Endothelial cell of umbilical vein (primary cell): ENCODE measurements around the gene SSBP3. TPM values are rescaled to one million over a fixed set of nuclear protein-coding genes. Genes with fewer than 3 reads are reported as not detected.

Experiments
- BruUV-seq: library from RNA; stranded (reverse); fragments of 400-500 nt; replicated peaks from 2 replicates; lab custom pipeline; 2021; lab: Mats Ljungman, UMichigan
- CTCF ChIA-PET: fragments of 300-600, 350-600 bp; sonication (Branson Sonifier 250); formaldehyde crosslinking; loops from one replicate; lab custom pipeline; 2021; ENCODE audit warnings: antibody characterized with exemption, inconsistent platforms; lab: Charles Lee
- POLR2A ChIA-PET: fragments of 300-600, 350-600 bp; sonication (Branson Sonifier 250); formaldehyde crosslinking; loops from one replicate; lab custom pipeline; 2021; ENCODE audit warnings: antibody characterized with exemption, inconsistent platforms; lab: Charles Lee
- DNase-seq: peaks from one replicate; pipeline ENCODE4 v3.0.0-alpha.2; 2011; ENCODE audit warnings: low read depth, low spot score
- FAIRE-seq: peaks from 2 replicates; lab custom pipeline; 2011; peaks lifted over from hg19 to GRCh38; lab: Jason Lieb, UNC
- H2AFZ ChIP-seq: 2 replicates; pipeline ENCODE4 v1.6.0; 2012; ENCODE audit warnings: low read depth, low read length, control low read depth, inconsistent platforms
- H3K27ac ChIP-seq: 2 replicates; pipeline ENCODE4 v1.5.1; 2011; ENCODE audit warnings: low read depth, mild to moderate bottlenecking, control low read depth, low read length, moderate library complexity; ENCODE audit not compliant: insufficient read depth
- H3K27me3 ChIP-seq, 2 experiments: 2 replicates each; pipeline versions ENCODE4 v1.6.0 to v1.6.1; 2011; ENCODE audit warnings: low read length in 2 of 2, mixed read lengths in 1 of 2; ENCODE audit not compliant: control insufficient read depth in 2 of 2, insufficient read depth in 2 of 2
- H3K36me3 ChIP-seq, 2 experiments: 2 replicates in 1 of 2; 3 replicates in 1 of 2; pipeline ENCODE4 v1.5.1; 2011; ENCODE audit warnings: low read length in 2 of 2, mild to moderate bottlenecking in 1 of 2, moderate library complexity in 1 of 2; ENCODE audit not compliant: control insufficient read depth in 2 of 2, insufficient read depth in 2 of 2; ENCODE audit errors: extremely low read depth in 1 of 2
- H3K4me1 ChIP-seq: 3 replicates; pipeline ENCODE4 v1.5.1; 2011; ENCODE audit warnings: mild to moderate bottlenecking, low read length; ENCODE audit not compliant: control insufficient read depth, insufficient read depth; ENCODE audit errors: extremely low read depth
- H3K4me2 ChIP-seq: 2 replicates; pipeline ENCODE4 v1.6.1; 2011; ENCODE audit warnings: low read length, control low read depth, mixed read lengths; ENCODE audit not compliant: insufficient read depth
- H3K4me3 ChIP-seq, 3 experiments: fragments of 200-600 bp in 1 of 3; sonication (generic), shearing (Covaris generic) in 1 of 3; replicated peaks in 1 of 3; 2 replicates each; pipeline ENCODE4 v1.5.1; 2011 to 2016; ENCODE audit warnings: control low read depth in 3 of 3, low read length in 3 of 3, mild to moderate bottlenecking in 2 of 3, inconsistent platforms in 1 of 3, low read depth in 1 of 3, moderate library complexity in 1 of 3; ENCODE audit not compliant: insufficient read depth in 1 of 3
- H3K79me2 ChIP-seq: 2 replicates; pipeline ENCODE4 v1.6.0; 2012; ENCODE audit warnings: low read length, inconsistent platforms; ENCODE audit not compliant: control insufficient read depth, insufficient read depth
- H3K9ac ChIP-seq: replicated peaks from 2 replicates; pipeline ENCODE3; 2011; ENCODE audit warnings: low read length, control low read depth; ENCODE audit not compliant: insufficient read depth; ENCODE audit errors: extremely low read depth
- H3K9me1 ChIP-seq: replicated peaks from 3 replicates; pipeline ENCODE4 v1.6.0; 2011; ENCODE audit warnings: mild to moderate bottlenecking, low read length; ENCODE audit not compliant: control insufficient read depth, insufficient read depth; ENCODE audit errors: extremely low read depth
- H3K9me3 ChIP-seq: replicated peaks from 2 replicates; pipeline ENCODE4 v1.5.1; 2012; ENCODE audit warnings: low read length, inconsistent platforms; ENCODE audit not compliant: control insufficient read depth, insufficient read depth
- H4K20me1 ChIP-seq: replicated peaks from 2 replicates; pipeline ENCODE3; 2011; ENCODE audit warnings: mild to moderate bottlenecking, low read length; ENCODE audit not compliant: control insufficient read depth, insufficient read depth; ENCODE audit errors: extremely low read depth
- EZH2 ChIP-seq: IDR thresholded peaks from 2 replicates; pipeline ENCODE4 v1.6.1; 2012; ENCODE audit warnings: borderline replicate concordance, low read depth, mild to moderate bottlenecking, moderate library complexity, low read length, inconsistent platforms; ENCODE audit not compliant: severe bottlenecking
- FOS ChIP-seq: IDR thresholded peaks from 2 replicates; pipeline ENCODE4 v1.6.1; 2011; ENCODE audit warnings: mild to moderate bottlenecking, low read length, moderate library complexity, borderline replicate concordance; ENCODE audit not compliant: insufficient read depth
- GATA2 ChIP-seq: IDR thresholded peaks from 2 replicates; pipeline ENCODE4 v1.7.0; 2011; ENCODE audit warnings: low read depth, mild to moderate bottlenecking, moderate library complexity, mixed read lengths, low read length; ENCODE audit not compliant: insufficient read length, insufficient read depth
- JUN ChIP-seq: IDR thresholded peaks from 2 replicates; pipeline ENCODE4 v1.6.1; 2011; ENCODE audit warnings: borderline replicate concordance, low read depth; ENCODE audit not compliant: insufficient read length, insufficient read depth
- MAX ChIP-seq: IDR thresholded peaks from 2 replicates; pipeline ENCODE4 v1.6.1; 2011; ENCODE audit not compliant: insufficient read depth, insufficient read length
- MYC ChIP-seq: IDR thresholded peaks from one replicate; pipeline ENCODE4 v1.6.1; 2011; ENCODE audit warnings: mild to moderate bottlenecking, low read depth, low read length
- POLR2A ChIP-seq: IDR thresholded peaks from 2 replicates; pipeline ENCODE4 v1.6.1; 2012; ENCODE audit warnings: low read depth, mild to moderate bottlenecking, control low read depth, low read length
- POLR2AphosphoS5 ChIP-seq: IDR thresholded peaks from 2 replicates; pipeline ENCODE4 v1.6.1; 2012; ENCODE audit warnings: low read depth, mild to moderate bottlenecking, control low read depth, low read length, moderate library complexity; ENCODE audit not compliant: insufficient read depth
- dilution Hi-C: fragments of 300-500 bp; cut with MboI; formaldehyde crosslinking; loops from one replicate; pipeline ENCODE4 v1.15.0; 2019; ENCODE audit warnings: low sequenced_read_pairs; ENCODE audit not compliant: extremely low pct_ligation_motif_present
- intact Hi-C: fragments of 100-400 bp; cut with micrococcal nuclease; formaldehyde crosslinking; loops from one replicate; pipeline ENCODE4 v1.10.0; 2022
- polyA plus RNA-seq, 4 experiments: library from polyadenylated mRNA; depleted of rRNA in 3 of 4; stranded (reverse) in 3 of 4; unstranded in 1 of 4; fragments of >200 nt; gene quantifications; 2 replicates each; pipeline versions ENCODE4 v1.2.1 to v1.2.3, GENCODE V29; 2011 to 2012; ENCODE audit warnings: missing spikeins in 1 of 4
- total RNA-seq: library from RNA; stranded (reverse); gene quantifications from 2 replicates; pipeline ENCODE4 v1.2.3, GENCODE V29; 2021
- TF ChIP-seq, protein P1 (sequence below), 2 donors: IDR thresholded peaks; 1 replicate in 1 of 2; 2 replicates in 1 of 2; pipeline ENCODE4 v1.5.1; 2011; ENCODE audit warnings: low read length in 2 of 2, mild to moderate bottlenecking in 2 of 2, moderate library complexity in 2 of 2, control low read depth in 1 of 2, inconsistent platforms in 1 of 2, low read depth in 1 of 2; ENCODE audit not compliant: insufficient read depth in 1 of 2; ENCODE audit errors: extremely low read depth in 1 of 2

SSBP3 gene
- total and polyA plus RNA-seq, 2 donors (not counting 3 experiments of a cell fraction or from before 2014, with no cell fraction given), result 44.9 to 59.4 TPM

DNA sequence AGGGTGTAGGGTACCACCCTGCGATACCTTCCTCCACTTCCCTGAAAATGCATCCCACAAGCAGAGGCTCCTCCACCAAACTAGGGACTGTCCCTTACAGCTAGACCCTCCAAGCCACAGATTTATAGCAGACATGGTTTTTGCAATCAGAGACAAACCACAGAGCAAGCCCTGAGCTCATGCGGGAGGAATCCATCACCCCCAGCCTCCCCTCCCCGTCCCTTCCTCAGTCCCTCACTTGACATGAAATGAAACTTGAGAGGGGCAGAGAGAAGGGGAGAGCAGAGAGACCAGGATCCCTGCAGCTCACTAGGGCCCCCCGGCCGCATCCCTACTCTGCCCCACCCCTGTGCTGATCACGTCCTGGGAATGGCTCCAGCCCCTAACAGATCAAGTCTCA is 111.3 kb downstream of the SSBP3 start:
- Histone ChIP-seq H3K27me3 (no peaks in the 10 kb centered on the region), H3K27ac (no peak overlapping the region), H3K9me1 (no peaks in the 10 kb centered on the region), H4K20me1 (peaks cover 2% of the 10 kb centered on the region), H3K4me1 (peaks cover 17% of the 10 kb centered on the region), H3K9ac (no peak overlapping the region), H3K79me2 (peaks cover 36% of the 10 kb centered on the region), H3K4me2 (no peak overlapping the region), H3K9me3 (no peaks in the 10 kb centered on the region), H3K36me3 (no peaks in the 10 kb centered on the region), H3K4me3 (no peak overlapping the region), H2AFZ (no peak overlapping the region)
- no TSS peak for BruUV-seq
- ChIA-PET CTCF (interaction anchor here (0.9 to 2.0 kb wide), 5 partner anchors 10 to 174 kb away, joined by 3 to 10 read pairs (median 5); no protein-coding TSS in a partner anchor), POLR2A (no interaction called here)
- intact Hi-C loops (no loop called here), dilution Hi-C loops (no loop called here)
- FAIRE-seq (no peak), DNase-seq (no peak)
- TF ChIP-seq POLR2A (no peak), FOS (no peak), EZH2 (no peak), GATA2 (no peak), MYC (no peak), POLR2AphosphoS5 (no peak), MAX (no peak), JUN (no peak)
- TF ChIP-seq, protein P1, sequence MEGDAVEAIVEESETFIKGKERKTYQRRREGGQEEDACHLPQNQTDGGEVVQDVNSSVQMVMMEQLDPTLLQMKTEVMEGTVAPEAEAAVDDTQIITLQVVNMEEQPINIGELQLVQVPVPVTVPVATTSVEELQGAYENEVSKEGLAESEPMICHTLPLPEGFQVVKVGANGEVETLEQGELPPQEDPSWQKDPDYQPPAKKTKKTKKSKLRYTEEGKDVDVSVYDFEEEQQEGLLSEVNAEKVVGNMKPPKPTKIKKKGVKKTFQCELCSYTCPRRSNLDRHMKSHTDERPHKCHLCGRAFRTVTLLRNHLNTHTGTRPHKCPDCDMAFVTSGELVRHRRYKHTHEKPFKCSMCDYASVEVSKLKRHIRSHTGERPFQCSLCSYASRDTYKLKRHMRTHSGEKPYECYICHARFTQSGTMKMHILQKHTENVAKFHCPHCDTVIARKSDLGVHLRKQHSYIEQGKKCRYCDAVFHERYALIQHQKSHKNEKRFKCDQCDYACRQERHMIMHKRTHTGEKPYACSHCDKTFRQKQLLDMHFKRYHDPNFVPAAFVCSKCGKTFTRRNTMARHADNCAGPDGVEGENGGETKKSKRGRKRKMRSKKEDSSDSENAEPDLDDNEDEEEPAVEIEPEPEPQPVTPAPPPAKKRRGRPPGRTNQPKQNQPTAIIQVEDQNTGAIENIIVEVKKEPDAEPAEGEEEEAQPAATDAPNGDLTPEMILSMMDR (IDR thresholded peaks at IDR 0.05; ENCODE audit: extremely low read depth in 1 of 2, insufficient read depth in 1 of 2, low read depth in 1 of 2, low read length in 2 of 2), result no peak
